Psoas muscle (tissue), 8 donors: ENCODE data around the gene PLPP4. TPM values are rescaled to one million over a fixed set of nuclear protein-coding genes. Genes with fewer than 3 reads are reported as not detected.

Source experiments
- ATAC-seq, 4 donors: fragments of 200-7000 bp; cut with Tn5 transposase; one replicate each; pipeline ENCODE4 v1.9.1; 2020; ENCODE audit warnings: moderate library complexity in 3 of 4, mild to moderate bottlenecking in 2 of 4
- DNase-seq, 2 donors: peaks; one replicate each; pipeline ENCODE4 v3.0.0-alpha.2; 2020
- H3K27ac ChIP-seq: fragments of 200-600 bp; one replicate; pipeline ENCODE4 v1.8.0; 2022
- H3K27me3 ChIP-seq, 3 donors: fragments of 200-600 bp in 1 of 3; one replicate each; pipeline versions ENCODE4 v1.6.1 to v1.8.0; 2013 to 2022; ENCODE audit warnings: low read length in 2 of 3, mild to moderate bottlenecking in 2 of 3, moderate library complexity in 1 of 3; ENCODE audit not compliant: insufficient read depth in 3 of 3
- H3K36me3 ChIP-seq, 2 donors: fragments of 200-600 bp in 1 of 2; one replicate each; pipeline versions ENCODE4 v1.6.1 to v1.8.0; 2013 to 2022; ENCODE audit warnings: low read depth in 1 of 2, mild to moderate bottlenecking in 1 of 2, moderate library complexity in 1 of 2; ENCODE audit not compliant: insufficient read depth in 1 of 2
- H3K4me1 ChIP-seq: fragments of 200-600 bp; one replicate; pipeline ENCODE4 v1.8.0; 2022
- H3K4me3 ChIP-seq: fragments of 200-600 bp; one replicate; pipeline ENCODE4 v1.8.0; 2022; ENCODE audit warnings: mild to moderate bottlenecking
- H3K9me3 ChIP-seq: fragments of 200-600 bp; one replicate; pipeline ENCODE4 v1.8.0; 2022
- CTCF ChIP-seq: fragments of 200-600 bp; IDR thresholded peaks from one replicate; pipeline ENCODE4 v1.8.0; 2022; ENCODE audit warnings: antibody characterized with exemption
- WGBS, 3 donors: extraction: QIAGEN DNeasy Blood & Tissue Kit; methylation state at CpG; one replicate each; pipeline versions ENCODE4 v1.1.6 to v1.1.7; 2013; 5-methylcytosine and 5-hydroxymethylcytosine counted together
- intact Hi-C, 2 donors: fragments of 100-400 bp; cut with DNase I; formaldehyde crosslinking; loops; one replicate each; pipeline versions ENCODE4 v1.11.0 to v1.14.2; 2022
- polyA plus RNA-seq, 3 donors: library from polyadenylated mRNA; stranded (reverse); fragments of 200-250 nt; gene quantifications; one replicate each; pipeline ENCODE4 v1.2.3, GENCODE V29; 2013
- total RNA-seq, 4 donors: library from RNA; stranded (reverse); fragmentation: NEBNext Ultra II Directional in 2 of 4; extraction: Animal tissue kit (Norgen Biotek cat#: 25700) in 2 of 4; gene quantifications; one replicate each; pipeline versions ENCODE4 v1.2.1 to v1.2.4, GENCODE V29; 2021 to 2023
- donor health status: healthy with polysubstance abuse.
- donor health status: DM: no; HTN: no; CAD: no; lungs with moderate emphysema.
- donor health status: Bipolar disorder and iron deficiency.
- donor health status: healthy.
- donor health status: DM: yes; HTN: yes; CAD: no.
- donor health status: DM: no; HTN: no; CAD: no.
- donor health status: DM: no; HTN: no; CAD: no.
- donor health status: DM: yes; HTN: yes; CAD: no.

PLPP4 gene
- total and polyA plus RNA-seq, 7 donors: not detected

DNA sequence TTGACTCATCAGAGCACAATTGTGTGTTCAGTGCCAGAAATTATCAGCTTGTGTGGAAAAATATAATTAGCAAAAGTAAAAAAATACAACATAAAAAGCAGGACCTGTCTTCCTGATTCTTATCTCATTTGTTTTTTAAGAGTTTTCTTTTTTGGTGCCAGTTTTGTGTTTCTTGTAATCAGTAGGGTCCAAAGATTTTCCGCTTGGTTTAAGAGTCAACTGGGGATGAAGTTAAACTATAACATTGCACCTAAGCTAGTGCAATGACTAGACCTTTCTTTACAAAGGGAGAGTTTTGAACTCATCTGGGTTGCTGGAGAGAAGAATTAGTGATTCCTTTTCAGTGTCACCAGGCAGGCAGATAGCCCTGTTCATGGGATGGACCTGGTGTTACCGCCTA is 113.4 kb downstream of the PLPP4 start:
- no peaks in the 10 kb centered on the region for H3K4me1 ChIP-seq
- no peak for TF ChIP-seq CTCF
- intact Hi-C loops: no loop called here
- no peak for DNase-seq
- WGBS, 3 donors: 91 to 93% (median 92%) methylated on average over 2 of the region's 2 CpGs
- H3K27ac ChIP-seq: no peak overlapping the region
- no peaks in the 10 kb centered on the region for H3K9me3 ChIP-seq
- no peak for ATAC-seq
- H3K27me3 ChIP-seq: no peaks in the 10 kb centered on the region
- H3K36me3 ChIP-seq: no peaks in the 10 kb centered on the region
- no peak overlapping the region for H3K4me3 ChIP-seq

- Histone ChIP-seq H3K4me3 (no peak overlapping the region), H3K27me3 (no peaks in the 10 kb centered on the region), H3K27ac (no peak overlapping the region), H3K9me3 (no peaks in the 10 kb centered on the region), H3K36me3 (no peaks in the 10 kb centered on the region), H3K4me1 (no peaks in the 10 kb centered on the region)
- DNase-seq: no peak
- ATAC-seq: no peak
- intact Hi-C loops: no loop called here
- TF ChIP-seq CTCF: no peak
Measured at GRCh38 chr10:120571266-120571665, 114.2 kb downstream of the PLPP4 start.

DNA sequence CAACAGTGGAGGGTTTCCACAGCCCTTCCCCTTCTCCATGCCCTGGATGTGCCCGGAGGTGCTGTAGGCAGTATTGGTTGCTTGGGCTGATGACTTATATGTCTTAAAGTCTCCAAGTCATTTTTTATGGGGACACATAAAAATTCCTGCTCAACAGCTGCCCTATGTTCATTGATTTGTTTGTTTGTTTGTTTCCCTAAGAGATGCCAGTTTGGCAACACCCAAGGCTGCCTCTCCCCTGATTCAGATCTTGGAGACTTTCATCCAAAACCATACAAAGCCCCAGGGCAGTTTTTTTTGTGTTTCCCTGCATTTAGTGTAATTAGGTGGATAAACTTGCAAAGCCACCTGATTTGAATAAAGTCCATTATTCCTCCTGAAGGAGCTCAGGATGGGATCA is 115.3 kb downstream of the PLPP4 start:
- H3K4me3 ChIP-seq: no peak overlapping the region
- intact Hi-C loops: no loop called here
- H3K9me3 ChIP-seq: no peaks in the 10 kb centered on the region
- DNase-seq (no peak), ATAC-seq (no peak)
- H3K4me1 ChIP-seq: no peaks in the 10 kb centered on the region
- TF ChIP-seq CTCF: no peak
- H3K27ac ChIP-seq: no peak overlapping the region
- WGBS, 3 donors: 57 to 88% (median 69%) methylated on average over 1 of the region's 1 CpG
- no peaks in the 10 kb centered on the region for H3K27me3 ChIP-seq
- no peaks in the 10 kb centered on the region for H3K36me3 ChIP-seq

DNA sequence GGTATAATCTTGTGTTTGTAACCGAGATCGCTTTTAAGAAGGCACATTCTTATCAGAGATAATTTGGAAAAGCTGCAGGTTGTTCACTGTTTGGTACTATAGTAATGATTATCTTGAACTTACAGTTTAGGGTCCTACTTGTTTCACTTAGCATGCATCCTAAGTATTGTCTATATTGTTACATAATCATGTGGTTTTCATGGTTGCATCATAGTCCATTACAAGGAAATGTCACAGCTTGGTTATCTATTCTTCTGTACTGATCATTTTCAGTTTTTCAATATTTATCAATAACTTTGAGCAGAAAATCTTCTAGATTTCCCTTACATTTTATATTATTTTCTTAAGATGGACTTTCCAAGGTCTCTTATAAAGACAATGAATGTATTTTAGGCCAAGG is 116.3 kb downstream of the PLPP4 start:
- TF ChIP-seq CTCF: no peak
- Histone ChIP-seq H3K36me3 (no peaks in the 10 kb centered on the region), H3K27ac (no peak overlapping the region), H3K4me3 (no peak overlapping the region), H3K9me3 (no peaks in the 10 kb centered on the region), H3K4me1 (no peaks in the 10 kb centered on the region), H3K27me3 (no peaks in the 10 kb centered on the region)
- intact Hi-C loops: no loop called here
- DNase-seq (no peak), ATAC-seq (no peak)
- WGBS, 3 donors: 96 to 97% (median 97%) methylated on average over 2 of the region's 2 CpGs

- intact Hi-C loops: no loop called here
- H3K4me3 ChIP-seq: no peak overlapping the region
- H3K27me3 ChIP-seq: no peaks in the 10 kb centered on the region
- H3K36me3 ChIP-seq: no peaks in the 10 kb centered on the region
- WGBS, 3 donors: 67 to 73% (median 71%) methylated on average over 13 of the region's 13 CpGs
- no peaks in the 10 kb centered on the region for H3K9me3 ChIP-seq
- no peaks in the 10 kb centered on the region for H3K4me1 ChIP-seq
- no peak for TF ChIP-seq CTCF
- ATAC-seq: no peak
- no peak overlapping the region for H3K27ac ChIP-seq
- DNase-seq: no peak
Measured at GRCh38 chr10:120574981-120575380, 118.0 kb downstream of the PLPP4 start.
